Adrenal gland (tissue), 5 donors: ENCODE measurements around the gene GIMAP5.
A peak's percentile ranks its signal among the peaks of the same experiment; 100 is the strongest.

ENCODE experiments used
- CTCF ChIP-seq, 6 experiments: fragments of 450-650 bp in 4 of 6; fragments of 200-600 bp in 2 of 6; sonication (generic) in 1 of 6; IDR thresholded peaks; 1 replicate in 5 of 6; 2 replicates in 1 of 6; pipeline versions ENCODE4 v1.5.1 to v1.8.0; 2016 to 2021; ENCODE audit warnings: antibody characterized with exemption in 6 of 6, mild to moderate bottlenecking in 2 of 6, moderate library complexity in 1 of 6
- POLR2A ChIP-seq, 2 donors: fragments of 450-650 bp; IDR thresholded peaks; one replicate each; pipeline ENCODE4 v1.6.1; 2017; ENCODE audit warnings: antibody characterized with exemption in 2 of 2, mild to moderate bottlenecking in 2 of 2, moderate library complexity in 1 of 2
- donor health status: DM: no; HTN: no; CAD: no.

DNA sequence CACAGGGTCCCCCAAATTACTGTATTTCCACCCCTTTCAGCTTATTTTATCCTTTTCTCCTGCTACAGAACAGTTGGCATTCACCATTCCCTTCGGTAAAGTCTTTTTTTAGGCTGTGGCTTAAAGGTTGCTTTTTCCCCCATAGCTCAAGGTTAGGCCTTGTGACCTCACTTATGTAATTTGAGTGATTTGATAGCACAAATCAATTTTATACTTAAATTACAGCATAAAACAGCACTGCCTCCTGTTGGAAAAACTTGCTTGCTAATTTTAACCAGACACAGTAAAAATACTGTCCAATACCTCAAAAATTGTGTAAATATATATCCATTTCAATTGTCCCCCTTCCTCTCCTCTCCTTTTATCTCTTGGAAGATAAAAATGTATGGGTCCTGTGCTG, 13.8 kb upstream of the GIMAP5 start:
- TF ChIP-seq CTCF (IDR thresholded peaks at IDR 0.05) (peak in 1 of 6 experiments; percentile 7), POLR2A (IDR thresholded peaks at IDR 0.05) (no peak)
